Esophagus muscularis mucosa (tissue), 3 donors: ENCODE results near the gene SPAG17.

ENCODE experiments used
- CTCF ChIP-seq, 3 experiments: fragments of 200-600 bp in 2 of 3; fragments of 450-650 bp in 1 of 3; sonication (generic) in 2 of 3; IDR thresholded peaks; one replicate each; pipeline ENCODE4 v1.5.1; 2017 to 2019; ENCODE audit warnings: antibody characterized with exemption in 3 of 3, mild to moderate bottlenecking in 2 of 3, moderate library complexity in 1 of 3
- POLR2AphosphoS5 ChIP-seq, 2 donors: sonication (generic); formaldehyde crosslinking; IDR thresholded peaks; one replicate each; pipeline ENCODE4 v1.6.1; 2017; ENCODE audit warnings: antibody characterized with exemption in 2 of 2

GRCh38 chr1:117921991-117922390 lies 263.0 kb downstream of the SPAG17 start:
- TF ChIP-seq CTCF (IDR thresholded peaks at IDR 0.05) (no peak), POLR2AphosphoS5 (IDR thresholded peaks at IDR 0.05) (no peak)
